ENCODE measurements around the gene RBBP8NL.

The RBBP8NL gene

DNA sequence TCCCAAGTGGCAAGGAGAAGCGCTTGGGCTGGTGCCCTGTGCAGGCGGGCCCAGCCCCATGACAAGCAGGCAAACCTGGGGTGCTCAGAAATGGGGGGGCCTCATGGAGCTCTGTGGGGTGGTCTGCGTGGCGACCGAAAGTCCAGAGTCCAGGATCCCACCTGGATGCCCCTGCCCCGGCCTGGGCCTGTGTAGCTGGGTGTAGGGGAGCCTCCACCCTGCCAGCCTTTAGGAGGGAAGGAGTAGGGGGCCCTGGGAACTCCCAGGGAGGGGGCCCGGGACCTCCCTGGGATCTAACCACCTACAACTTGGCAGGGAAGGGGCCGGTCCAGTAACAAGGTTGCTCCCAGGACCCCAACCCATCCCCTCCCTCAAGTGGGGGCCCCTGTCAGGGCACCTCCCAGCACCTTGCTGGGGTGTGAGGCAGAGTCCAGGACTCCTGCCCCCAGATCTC lies 55.7 kb downstream of the RBBP8NL start:
- DNase-seq, result no peak

DNA sequence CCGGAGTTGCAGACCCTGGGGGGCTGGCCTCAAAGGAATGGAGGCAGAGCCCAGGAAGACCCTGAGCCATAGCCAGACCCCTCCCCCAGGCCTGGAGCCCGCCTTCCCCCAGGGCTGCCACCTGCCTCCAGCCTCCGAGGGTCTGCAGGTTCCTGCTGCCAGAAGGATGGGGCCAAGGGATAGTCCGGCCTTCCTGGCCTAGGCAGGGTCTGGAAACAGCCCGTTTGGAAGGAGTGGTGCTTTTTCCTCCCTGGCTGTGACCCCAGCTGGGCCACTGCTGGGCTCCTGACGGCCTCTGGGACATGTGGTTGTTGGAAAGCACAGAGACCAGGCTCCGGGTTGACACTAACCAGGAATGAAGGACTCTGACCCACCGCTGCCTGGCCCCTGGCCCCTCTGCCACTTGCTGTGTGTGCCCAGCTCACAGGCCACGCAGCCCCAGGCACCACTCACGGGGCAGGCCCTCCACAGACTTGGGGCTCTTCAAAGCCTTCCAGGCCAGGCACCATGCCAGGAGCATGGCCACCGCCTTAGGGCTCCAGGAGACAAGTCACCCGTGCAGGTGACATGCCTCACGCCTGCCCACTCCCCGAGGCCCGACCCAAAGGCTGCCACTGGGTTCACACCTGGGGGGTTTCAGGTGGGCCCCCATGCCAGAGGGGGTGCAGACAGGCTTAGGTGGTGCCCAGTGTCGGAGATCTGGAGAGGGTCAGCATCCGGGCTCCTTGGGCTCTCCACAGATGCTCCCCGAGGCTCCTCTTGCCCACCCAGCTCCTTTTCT lies 56.3 kb downstream of the RBBP8NL start:
- no peak for DNase-seq

DNA sequence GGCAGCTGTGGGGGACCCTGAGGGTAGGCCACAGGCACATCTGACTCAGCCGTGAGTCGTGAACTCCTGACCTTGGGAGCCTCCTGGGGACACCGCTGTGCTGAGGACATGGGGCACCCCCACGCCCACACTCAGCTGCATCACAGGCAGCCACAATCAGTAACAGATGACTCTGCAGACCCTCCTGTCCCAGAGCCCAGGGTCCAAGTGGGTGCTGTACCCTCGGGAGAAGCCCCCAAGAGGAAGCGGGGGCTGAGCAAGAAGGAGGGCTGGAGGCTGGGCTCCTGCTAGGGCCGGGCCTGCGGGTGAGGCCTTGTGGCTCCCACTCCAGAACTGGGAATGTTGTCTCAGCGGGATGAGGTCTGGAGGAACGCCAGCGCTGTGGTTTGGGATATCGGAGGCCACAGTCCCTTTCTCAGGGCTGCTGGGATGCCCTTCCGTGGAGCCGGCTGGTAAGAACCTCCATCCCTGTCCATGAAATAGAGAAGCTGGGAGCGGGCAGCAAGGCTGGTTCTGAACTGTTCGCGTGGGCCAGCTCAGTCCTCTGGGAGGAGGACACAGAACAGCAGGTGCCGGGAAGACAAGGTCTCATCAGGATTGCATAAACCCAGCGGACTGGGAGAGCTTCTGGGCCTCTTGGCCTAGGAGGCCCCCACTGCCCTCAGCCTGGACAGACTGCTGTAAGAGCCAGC lies 57.1 kb downstream of the RBBP8NL start:
- peak in 1 of 2 experiments; percentile 61 for DNase-seq

DNA sequence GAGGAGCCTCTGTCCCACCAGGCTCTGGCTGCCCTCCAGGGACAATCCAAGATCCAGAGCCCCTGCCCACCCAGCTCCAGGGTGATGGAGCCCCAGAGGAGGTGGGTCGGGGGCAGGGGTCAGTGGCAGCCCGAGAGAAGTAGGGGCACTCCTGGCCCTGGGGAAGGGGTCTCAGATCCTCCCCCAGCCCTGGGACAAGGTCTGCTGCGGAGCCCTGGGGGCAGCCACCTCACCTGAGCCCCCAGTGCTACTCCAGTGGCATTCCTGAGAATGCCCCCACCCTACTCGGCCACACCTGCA lies 57.6 kb downstream of the RBBP8NL start:
- DNase-seq, result no peak

DNA sequence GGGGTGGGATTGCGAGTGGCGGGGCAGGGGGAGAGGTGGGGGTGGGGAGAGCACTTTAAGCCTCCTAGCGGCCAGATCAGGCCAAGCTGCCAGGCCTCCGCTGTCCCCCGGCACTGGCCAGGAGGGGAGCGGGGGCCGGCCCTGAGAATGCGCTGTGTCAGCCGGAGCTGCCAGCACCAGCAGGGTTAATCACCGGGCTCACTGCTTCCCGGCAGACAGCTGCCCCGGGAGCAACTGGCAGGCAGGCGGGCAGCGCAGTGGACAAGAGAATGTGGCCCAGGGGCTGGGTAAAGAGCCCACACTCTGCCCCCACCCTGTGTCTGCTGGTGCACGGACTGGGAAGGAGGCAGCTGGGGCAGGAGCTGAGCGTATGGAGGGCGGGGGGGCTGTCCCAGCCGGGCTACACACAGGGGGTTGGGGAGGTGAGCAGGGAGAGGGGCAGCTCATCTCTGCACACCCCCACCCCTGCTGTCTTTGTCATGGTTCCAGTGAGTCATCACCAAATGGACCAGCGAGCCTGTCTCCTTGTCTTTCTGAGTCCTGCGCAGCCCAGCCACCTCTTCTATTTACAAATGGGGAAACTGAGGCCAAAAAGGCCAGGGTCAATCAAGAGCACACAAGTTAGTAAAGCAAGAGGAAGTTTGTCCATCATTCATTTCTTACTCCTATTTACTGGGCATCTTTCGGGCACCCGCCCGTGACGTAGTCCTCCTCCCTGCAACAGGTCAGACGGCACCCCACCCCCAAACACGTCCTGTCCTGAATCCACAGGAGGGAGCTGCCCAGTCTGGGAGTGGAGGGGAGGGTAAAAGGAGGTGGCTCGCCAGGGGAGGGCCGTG lies 58.1 kb downstream of the RBBP8NL start:
- DNase-seq, result peak; percentile 87 to 91

DNA sequence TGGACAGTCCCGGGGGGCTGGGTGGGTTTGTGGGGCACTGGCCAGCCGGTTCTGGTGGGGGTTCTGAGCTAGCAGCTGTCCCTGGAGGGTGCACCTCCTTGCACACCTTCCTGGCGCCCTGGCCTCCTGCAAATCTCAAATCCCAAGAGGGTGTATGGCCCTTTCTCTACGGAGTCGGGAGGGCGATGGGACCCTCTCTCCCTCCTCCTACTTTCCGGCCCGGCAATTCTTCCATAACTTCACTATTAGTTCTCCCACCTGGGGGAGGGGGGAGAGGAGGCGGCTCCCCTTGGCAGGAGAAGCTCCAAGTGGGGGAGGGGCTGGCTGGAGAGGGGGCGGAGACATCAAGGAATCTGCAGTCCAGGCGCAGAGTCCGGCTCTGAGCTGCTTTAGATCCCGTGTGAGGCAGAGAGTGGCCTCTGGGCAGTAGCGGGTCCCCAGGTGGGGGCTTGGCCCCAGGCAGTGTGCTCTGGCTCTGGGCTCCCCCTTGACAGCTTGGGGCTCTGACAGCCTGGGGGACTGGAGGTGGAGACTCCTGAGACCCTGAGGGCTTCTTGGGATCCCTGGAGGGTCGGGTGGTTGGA lies 58.9 kb downstream of the RBBP8NL start:
- DNase-seq, result peak; percentile 73 to 75

DNA sequence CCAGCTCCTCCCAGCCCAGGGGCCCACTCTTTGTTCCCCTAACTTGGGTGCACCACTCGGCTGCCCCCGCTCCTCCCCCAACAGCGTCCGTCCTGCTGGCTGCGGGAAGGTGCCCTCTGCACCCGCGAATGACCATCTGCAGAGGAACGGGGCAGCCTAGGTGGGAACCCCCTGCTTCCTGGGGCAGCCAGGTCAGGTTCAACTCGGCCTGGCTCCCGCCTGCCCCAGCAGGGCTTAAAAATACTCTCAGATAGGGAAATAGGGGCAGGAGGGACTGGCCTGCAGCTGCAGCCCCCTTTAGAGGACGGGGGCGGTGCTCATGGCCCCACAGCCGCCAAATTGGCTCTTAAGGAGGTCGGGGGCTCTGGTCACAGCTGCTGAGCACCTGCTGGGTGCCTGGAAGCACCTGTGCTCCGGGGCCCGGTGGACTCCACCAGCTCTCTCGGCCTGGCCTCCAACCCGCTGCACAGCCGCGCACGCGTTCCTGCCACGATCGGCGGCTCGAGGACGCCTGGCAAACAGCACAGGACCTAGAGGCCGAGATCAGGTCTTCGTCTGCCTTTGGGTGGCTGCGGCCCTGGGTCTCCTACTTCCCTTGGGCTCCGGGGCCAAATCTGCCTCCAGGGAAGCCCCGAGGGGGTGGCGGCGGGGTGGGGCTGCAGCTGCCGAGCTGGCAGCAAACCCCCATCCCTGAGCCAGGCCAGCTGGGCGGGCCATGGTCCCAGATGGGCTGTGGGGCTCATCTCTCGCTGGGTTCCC lies 59.5 kb downstream of the RBBP8NL start:
- DNase-seq, result peak; percentile 79 to 91

DNA sequence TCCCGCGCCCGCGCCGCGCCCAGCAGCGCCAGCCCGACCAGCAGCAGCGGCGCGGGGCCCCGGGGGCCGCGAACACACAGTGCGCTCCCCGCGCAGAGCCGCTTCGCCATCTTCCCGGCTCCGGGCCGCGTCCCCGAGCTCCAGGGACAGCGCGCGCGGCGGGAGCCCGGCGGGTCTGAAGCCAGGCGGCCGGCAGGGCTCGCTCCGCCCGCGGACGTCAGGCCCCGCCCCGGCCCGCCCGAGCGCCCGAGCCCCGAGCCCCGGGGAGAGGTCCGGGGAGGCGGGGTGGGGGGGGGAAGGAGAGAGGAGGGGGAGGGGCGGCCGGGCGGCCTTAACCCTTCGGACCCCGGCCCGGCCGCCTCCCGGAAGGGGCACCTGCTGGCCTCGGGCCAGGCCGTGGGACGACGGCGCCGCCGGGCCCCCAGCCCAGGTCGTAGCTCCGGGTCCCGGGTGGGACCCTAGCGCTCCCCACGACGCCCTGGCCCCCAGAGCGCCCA lies 60.2 kb downstream of the RBBP8NL start, which contains the start of gene LAMA5:
TSS of gene LAMA5 (minus strand) at position 177 of the 497 bp plus-strand sequence. CDS start at position 110, 67 bp downstream.
- DNase-seq, result peak; percentile 54 to 69

DNA sequence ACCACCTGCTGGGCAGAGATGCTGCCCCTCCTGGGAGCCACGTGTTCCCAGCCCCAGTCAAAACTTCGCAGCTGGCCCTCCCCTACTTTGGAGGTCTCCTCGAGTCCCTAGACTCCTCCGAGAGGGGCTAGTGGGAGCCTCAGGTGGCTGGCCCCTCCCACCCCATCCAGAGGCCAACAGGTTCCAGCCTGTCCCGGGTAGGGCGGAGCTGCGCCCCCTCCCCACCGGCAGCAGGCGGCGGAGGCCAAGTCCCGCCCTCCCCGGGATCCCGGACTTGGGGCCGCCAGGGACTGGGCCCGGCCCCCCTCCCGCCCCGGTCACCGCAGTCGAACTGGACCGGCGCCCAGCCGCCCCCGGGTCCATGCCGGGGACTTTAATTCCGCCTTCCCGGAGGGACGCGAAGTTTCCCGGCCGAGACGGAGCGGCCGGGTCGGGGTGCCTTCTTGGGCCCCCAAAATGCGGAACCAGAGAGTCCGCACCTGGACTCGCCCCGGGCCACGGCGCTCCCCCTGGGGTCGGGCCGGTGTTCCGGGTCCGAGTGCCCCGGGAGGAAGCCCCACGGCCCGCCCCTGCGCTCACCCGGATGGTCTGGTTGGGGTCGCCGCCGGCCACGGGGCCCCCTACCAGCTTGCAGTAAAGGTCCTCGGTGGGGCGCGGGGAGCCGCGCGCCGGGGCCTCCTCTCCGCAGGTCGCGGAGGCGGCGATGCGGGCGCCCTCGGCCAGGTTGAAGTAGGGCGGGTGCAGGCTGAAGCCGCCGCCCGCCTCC lies 60.8 kb downstream of the RBBP8NL start:
- peak; percentile 42 to 71 for DNase-seq

DNA sequence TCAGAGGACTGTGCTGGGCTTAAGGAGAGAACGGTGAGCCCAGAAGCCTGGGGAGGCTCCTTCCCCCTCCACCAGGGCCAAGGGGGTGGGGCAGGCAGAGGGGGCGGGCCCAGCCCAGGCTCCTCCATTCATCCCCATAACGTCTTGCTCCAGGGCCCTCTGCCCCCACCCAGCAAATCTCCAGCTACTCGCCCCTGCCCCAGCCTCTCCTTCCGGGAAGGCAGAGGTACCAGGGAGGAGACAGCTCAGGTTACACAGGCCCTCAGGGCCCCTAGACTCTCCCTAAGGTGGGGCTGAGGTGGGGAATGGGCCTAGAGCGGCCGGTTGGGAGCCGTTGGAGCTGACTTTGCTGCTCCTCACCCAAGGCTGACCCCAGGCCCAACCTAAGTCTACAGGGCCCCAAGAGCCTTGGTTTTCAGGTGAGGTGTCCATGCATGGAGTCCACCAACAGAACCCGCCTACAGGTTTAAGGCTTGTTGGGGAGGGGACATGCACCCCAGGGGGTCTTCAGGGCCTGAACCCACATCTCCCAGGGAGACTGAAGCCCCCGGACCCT lies 61.4 kb downstream of the RBBP8NL start:
- DNase-seq, result peak in 1 of 2 experiments; percentile 46

DNA sequence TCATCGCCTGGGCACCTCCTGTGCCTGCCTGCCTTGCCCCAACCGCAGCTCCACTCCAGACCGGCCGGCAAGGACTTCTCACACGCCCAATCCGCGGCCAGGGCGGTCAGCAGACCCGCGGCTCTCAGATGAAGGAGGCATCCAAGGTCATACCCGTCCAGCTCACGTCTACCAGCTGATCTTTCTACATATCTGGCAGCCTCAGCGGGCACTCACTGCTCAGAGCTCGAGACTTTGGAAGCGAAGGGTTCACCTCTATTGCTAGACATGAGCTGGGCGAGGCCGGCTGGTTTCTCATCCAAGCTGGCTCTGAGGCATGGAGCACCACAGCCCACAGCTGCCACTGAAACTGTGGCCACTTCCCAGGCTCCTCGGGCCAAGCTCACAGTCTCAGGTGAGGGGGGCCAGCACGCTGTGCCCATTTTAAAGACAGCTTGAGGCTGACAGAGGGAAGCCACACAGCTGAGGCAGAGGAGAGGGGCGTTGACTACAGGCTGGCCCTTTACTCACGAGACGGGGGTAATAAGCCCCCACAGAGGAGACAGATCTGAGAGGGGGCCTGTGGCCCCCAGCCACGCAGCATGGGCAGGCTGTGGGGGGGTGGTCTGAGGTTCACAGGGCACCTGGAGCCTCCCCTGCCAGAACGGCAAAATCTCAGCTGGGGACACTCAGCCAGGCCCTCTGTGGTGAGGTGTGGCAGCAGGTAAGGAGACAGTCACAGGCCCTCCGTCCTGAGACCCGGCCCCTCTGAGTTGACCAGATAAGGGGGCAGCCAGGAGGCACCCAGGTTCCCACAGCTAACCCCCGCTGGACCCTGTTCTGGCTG lies 62.2 kb downstream of the RBBP8NL start:
- DNase-seq, result no peak

DNA sequence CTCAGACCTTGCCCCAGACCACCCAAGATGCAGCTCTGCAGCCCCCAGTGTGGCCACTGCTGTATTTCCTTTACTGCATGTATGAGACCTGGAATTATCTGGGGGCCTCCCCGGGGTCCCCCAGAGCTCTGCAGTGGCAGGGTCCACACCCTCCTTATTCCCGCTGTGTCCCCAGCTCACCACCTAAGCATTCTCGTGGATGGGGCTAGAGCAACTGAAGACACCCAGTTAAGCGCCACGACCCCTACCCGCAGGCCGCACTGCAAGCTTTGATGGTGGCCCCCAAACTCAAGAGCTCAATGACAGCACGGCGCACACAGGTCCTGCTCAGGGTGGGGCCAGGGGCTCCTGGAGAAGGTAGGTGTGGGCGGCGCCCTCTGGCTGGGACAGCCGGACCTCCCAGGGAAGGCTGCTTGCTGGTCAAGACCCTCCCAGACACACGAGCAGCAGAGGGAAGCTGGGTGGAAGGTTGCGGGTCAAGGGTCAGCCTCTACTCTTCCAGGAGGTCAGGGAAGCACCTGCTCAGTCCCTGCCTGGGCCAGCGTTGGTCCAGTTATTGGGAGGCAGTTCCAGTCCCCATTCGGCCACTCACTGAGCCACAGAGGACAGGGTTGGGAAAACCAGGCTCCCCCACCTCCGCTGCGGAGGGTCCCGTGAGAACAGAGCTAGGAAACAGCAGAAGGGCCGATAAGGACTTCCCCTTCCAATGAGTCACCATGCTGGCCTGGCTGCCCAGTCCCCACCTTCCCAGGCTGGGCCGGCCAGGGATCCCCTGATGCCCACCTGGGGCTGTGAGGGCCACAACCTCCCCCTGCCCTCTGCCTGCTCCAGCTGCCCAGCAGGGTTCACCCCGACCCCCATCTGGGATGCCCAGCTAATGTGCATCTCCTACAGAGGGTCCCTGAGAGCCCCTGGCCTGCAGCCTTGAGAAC lies 63.2 kb downstream of the RBBP8NL start:
- no peak for DNase-seq

DNA sequence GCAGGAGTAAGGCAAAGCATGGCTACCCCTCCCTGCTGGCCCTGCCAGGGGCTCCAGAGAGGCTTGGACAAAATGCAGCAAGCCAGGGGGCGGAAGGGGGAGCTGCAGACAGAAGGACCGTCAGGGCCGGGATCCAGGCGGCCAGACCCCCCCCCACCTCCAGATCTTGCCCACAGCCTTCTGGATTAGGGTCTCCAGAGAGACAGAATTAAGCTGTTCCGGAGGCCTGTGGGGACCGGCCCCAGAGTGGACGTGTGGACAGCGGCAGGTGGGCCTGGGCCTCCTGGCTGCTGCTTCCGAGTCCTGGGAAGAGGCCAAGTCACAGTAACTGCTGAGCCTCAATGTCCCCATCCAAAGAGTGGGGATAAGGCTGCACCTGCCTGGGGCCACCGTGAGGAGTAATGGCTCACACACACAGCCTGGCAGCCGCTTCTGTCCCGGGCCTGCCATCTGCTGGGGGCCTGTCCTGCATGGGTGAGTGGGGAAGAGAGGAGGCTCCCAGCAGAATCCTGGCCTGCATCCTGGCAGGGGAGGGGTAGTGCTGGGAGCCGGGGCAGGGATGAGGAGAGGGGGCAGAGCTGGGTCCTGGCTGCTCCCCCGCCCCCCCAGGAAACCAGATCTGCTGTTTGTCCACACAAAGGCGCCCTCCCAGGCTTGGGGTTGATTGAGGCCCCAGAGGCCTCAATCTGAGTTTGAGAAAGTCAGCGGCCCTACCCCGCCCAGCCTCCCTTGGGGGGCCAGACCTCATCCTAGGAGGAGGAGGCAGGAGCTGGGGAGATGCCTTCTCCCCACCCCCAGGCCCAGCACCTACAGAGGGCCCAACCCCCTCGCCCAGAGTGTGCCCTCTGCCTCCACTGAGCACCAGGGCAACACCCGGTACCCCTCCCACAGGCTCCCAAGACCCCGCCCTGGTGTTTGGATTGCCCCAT lies 64.1 kb downstream of the RBBP8NL start:
- DNase-seq, result no peak

DNA sequence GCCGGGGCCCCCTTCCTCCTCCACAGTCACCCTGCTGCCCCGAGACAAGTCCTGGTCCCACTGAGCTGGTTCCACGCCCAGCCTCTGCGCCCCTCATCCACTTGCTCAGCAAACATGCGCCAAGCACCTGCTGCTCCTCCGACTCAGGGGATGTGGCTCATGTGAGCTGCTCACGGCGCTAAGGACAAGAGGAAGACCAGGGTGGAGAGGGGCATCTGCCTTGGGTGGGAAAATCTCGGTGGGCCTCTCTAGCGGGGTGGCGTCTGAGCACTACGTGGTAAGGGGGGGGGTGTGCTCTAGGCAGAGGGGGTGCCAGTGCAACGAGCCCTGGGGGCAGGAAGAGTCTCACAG lies 64.8 kb downstream of the RBBP8NL start:
- no peak for DNase-seq

DNA sequence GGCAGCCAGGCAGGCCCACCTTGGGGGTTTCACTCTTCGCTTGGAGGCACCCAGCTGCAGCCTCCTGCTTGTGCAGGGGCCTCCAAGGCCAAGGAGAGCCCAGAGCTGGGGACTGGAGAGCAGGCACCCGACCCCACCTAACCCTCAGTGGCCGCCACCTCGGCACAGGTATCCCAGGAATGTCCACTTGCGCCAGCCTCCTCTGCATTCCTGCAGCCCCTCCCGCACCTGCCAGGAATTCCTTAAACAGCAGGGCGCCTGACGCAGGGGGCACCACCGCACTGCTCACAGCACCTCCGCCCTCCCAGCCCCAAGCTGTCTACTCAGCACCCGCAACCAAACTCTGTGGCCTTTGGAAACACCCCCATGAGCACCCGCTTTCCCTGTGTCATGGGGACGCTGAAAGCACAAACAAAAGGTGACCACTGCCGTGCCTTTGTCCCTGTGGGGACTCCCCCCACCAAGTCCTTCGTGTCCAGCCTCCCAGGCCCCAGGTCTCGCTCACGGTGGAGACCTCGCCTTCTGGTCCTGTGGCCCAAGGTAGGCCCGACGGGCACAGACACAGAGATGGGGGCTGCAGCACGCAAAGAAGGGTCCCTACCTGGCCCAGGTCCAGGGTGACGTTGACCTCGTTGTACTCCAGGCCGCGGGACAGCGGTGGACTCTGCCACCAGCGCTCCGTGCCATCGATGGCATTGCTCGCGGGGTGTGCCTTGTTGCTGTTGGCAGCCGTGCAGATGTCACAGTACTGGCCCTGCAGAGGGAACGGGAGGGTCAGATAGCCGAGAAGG lies 65.3 kb downstream of the RBBP8NL start:
- DNase-seq, result no peak

DNA sequence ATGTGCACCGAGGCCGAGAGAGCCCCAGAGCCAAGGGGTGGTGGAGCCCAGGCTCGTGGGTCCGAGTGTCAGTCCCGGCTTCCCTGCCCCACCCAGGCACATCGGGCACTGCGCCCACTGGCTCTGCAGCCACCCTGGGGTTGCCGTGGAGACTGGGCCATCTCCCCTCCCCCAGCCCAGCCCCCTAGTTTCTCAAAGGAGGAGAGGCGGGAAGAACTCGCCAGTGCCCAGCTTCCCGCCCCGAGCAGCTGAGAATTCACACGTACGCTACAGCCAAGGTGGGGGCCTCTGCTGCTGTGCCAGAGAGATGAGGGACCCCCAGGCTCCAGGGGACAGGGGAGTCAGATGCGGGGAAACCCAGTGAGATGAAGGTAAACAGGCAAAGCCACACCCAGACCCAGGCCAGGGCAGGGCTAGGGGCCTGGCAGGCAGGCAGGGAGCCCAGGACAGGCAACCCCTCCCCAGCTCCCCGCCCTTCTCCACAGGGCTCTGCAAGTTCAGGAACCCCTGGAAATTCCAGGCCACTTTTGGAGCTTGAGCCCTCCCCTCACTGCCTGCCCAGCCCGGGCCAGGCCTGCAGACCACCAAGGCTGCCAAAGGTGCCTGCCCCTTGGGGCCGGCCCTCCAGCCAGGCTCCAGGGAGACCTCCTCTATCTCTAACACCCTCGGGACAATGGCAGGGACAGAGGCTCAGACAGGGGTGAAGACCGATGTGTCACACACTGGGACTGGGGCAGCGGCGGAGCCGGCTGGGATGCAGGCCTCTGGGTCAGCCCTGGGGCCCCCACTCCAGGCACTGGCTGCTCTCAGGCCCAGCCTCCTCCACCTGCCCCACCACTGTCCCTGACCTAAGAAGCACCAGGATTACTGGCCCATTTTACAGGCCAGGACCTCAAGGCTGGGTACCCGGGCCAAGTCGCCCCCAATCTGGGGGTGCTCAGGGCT lies 66.2 kb downstream of the RBBP8NL start:
- DNase-seq, result no peak

All from SHP77 (cell line).